ENCODE results near the gene CRYGN.

GRCh38 chr7:151392426-151392825 lies 47.5 kb downstream of the CRYGN start:
- no peak for TF ChIP-seq CTCF (IDR thresholded peaks at IDR 0.05)
- no peak for TF ChIP-seq POLR2A (IDR thresholded peaks at IDR 0.05)
